HCT116 (cell line): ENCODE data around the gene INAFM1. TPM values are rescaled to one million over a fixed set of nuclear protein-coding genes. Genes with fewer than 3 reads are reported as not detected.

Experiments used
- ATAC-seq: fragments of 200-7000 bp; cut with Tn5 transposase; 2 replicates; pipeline ENCODE4 v1.9.1; 2020; ENCODE audit warnings: mild to moderate bottlenecking, moderate library complexity
- BruUV-seq: library from RNA; stranded (reverse); fragments of 400-500 nt; replicated peaks from 2 replicates; lab custom pipeline; 2021; lab: Mats Ljungman, UMichigan
- CTCF ChIA-PET: fragments of 300-600 bp; sonication (Branson Sonifier 250); formaldehyde crosslinking; loops from one replicate; lab custom pipeline; 2021; ENCODE audit warnings: antibody characterized with exemption; lab: Charles Lee
- POLR2A ChIA-PET: fragments of 300-600, 350-600 bp; sonication (Branson Sonifier 250); formaldehyde crosslinking; loops from one replicate; lab custom pipeline; 2021; ENCODE audit warnings: antibody characterized with exemption; lab: Charles Lee
- RAD21 ChIA-PET, 2 experiments: fragments of 300-600 bp; sonication (Branson Sonifier 250); formaldehyde crosslinking; loops; one replicate each; lab custom pipeline; 2023; ENCODE audit warnings: low total read pairs in 2 of 2; ENCODE audit not compliant: uncharacterized antibody in 2 of 2, unreplicated experiment in 2 of 2, low non-redundant PET in 1 of 2; lab: Charles Lee
- DNase-seq: peaks from one replicate; pipeline ENCODE4 v3.0.0-alpha.2; 2010; ENCODE audit warnings: low read depth, low spot score
- H2AFZ ChIP-seq: fragments of 200-600 bp; shearing (Covaris generic), sonication (generic); 2 replicates; pipeline ENCODE4 v1.6.1; 2017; ENCODE audit warnings: low read depth, mixed run types, mixed read lengths, antibody characterized with exemption, low read length; ENCODE audit not compliant: poor library complexity, severe bottlenecking
- H3K27ac ChIP-seq: 2 replicates; pipeline ENCODE4 v1.5.1; 2012; ENCODE audit warnings: low read depth, low read length
- H3K27me3 ChIP-seq: fragments of 200-600 bp; sonication (generic); 2 replicates; pipeline ENCODE4 v1.6.1; 2016; ENCODE audit warnings: mixed run types, low read length, mixed read lengths; ENCODE audit not compliant: insufficient read depth
- H3K36me3 ChIP-seq, 2 experiments: fragments of 200-500 bp in 1 of 2; fragments of 200-600 bp in 1 of 2; sonication (Bioruptor generic) in 1 of 2; sonication (generic) in 1 of 2; 2 replicates each; pipeline versions ENCODE4 v1.5.1 to v1.6.1; 2014 to 2016; ENCODE audit warnings: low read length in 2 of 2, inconsistent platforms in 1 of 2, mixed read lengths in 1 of 2, mixed run types in 1 of 2; ENCODE audit not compliant: insufficient read depth in 2 of 2, control insufficient read depth in 1 of 2
- H3K4me1 ChIP-seq, 2 experiments: fragments of 200-600 bp in 1 of 2; sonication (generic) in 1 of 2; 2 replicates each; pipeline versions ENCODE4 v1.5.1 to v1.6.1; 2012 to 2017; ENCODE audit warnings: low read length in 2 of 2, inconsistent platforms in 1 of 2, mild to moderate bottlenecking in 1 of 2, mixed read lengths in 1 of 2, mixed run types in 1 of 2, moderate library complexity in 1 of 2; ENCODE audit not compliant: insufficient read depth in 2 of 2, control insufficient read depth in 1 of 2
- H3K4me2 ChIP-seq: fragments of 200-600 bp; sonication (generic); 2 replicates; pipeline ENCODE4 v1.6.1; 2017; ENCODE audit warnings: mixed run types, low read length, mixed read lengths
- H3K4me3 ChIP-seq, 2 experiments: fragments of 200-600 bp in 1 of 2; sonication (generic) in 1 of 2; replicated peaks in 1 of 2; 2 replicates each; pipeline ENCODE4 v1.5.1; 2011 to 2016; ENCODE audit warnings: low read length in 2 of 2, control low read depth in 1 of 2, low read depth in 1 of 2, mild to moderate bottlenecking in 1 of 2, mixed read lengths in 1 of 2, mixed run types in 1 of 2
- H3K79me2 ChIP-seq: fragments of 200-600 bp; sonication (generic); 2 replicates; pipeline ENCODE4 v1.6.1; 2017; ENCODE audit warnings: mild to moderate bottlenecking, mixed run types, low read length, moderate library complexity, mixed read lengths; ENCODE audit not compliant: insufficient read depth
- H3K9ac ChIP-seq: fragments of 200-600 bp; sonication (generic); 2 replicates; pipeline ENCODE4 v1.6.1; 2016; ENCODE audit warnings: low read length, mixed read lengths
- H3K9me2 ChIP-seq: fragments of 200-600 bp; sonication (generic), shearing (Covaris generic); 2 replicates; pipeline ENCODE4 v1.6.1; 2017; ENCODE audit warnings: mixed run types, mild to moderate bottlenecking, moderate library complexity; ENCODE audit not compliant: insufficient read depth
- H3K9me3 ChIP-seq, 2 experiments: fragments of 200-500 bp in 1 of 2; fragments of 200-600 bp in 1 of 2; sonication (Bioruptor generic) in 1 of 2; sonication (generic) in 1 of 2; 2 replicates each; pipeline ENCODE4 v1.6.1; 2014 to 2017; ENCODE audit warnings: low read length in 2 of 2, mixed read lengths in 2 of 2, inconsistent platforms in 1 of 2, low read depth in 1 of 2, mild to moderate bottlenecking in 1 of 2, mixed run types in 1 of 2, moderate library complexity in 1 of 2; ENCODE audit not compliant: control insufficient read depth in 1 of 2, insufficient read depth in 1 of 2
- H4K20me1 ChIP-seq: fragments of 200-600 bp; sonication (generic), shearing (Covaris generic); 2 replicates; pipeline ENCODE4 v1.6.1; 2017; ENCODE audit warnings: mixed run types, mild to moderate bottlenecking, moderate library complexity; ENCODE audit not compliant: insufficient read depth
- CBX3 ChIP-seq: IDR thresholded peaks from 2 replicates; pipeline ENCODE4 v1.6.1; 2012; ENCODE audit warnings: low read depth
- CEBPB ChIP-seq: IDR thresholded peaks from 2 replicates; pipeline ENCODE4 v1.6.1; 2012; ENCODE audit warnings: low read depth
- EGR1 ChIP-seq: IDR thresholded peaks from 2 replicates; pipeline ENCODE4 v1.6.1; 2012; ENCODE audit warnings: low read depth
- ELF1 ChIP-seq: IDR thresholded peaks from 2 replicates; pipeline ENCODE4 v1.6.1; 2012; ENCODE audit warnings: low read depth, borderline replicate concordance
- EZH2 ChIP-seq: fragments of 200-600 bp; sonication (generic); IDR thresholded peaks from 2 replicates; pipeline ENCODE4 v1.6.1; 2017; ENCODE audit warnings: antibody characterized with exemption, mixed run types
- FOSL1 ChIP-seq: IDR thresholded peaks from 2 replicates; pipeline ENCODE4 v1.6.1; 2012; ENCODE audit warnings: low read depth
- JUND ChIP-seq: IDR thresholded peaks from 2 replicates; pipeline ENCODE4 v1.6.1; 2012
- POLR2A ChIP-seq: IDR thresholded peaks from 2 replicates; pipeline ENCODE4 v1.7.0; 2011; ENCODE audit warnings: borderline replicate concordance; ENCODE audit not compliant: insufficient read depth, insufficient read length; ENCODE audit errors: extremely low read depth
- POLR2AphosphoS5 ChIP-seq: IDR thresholded peaks from 2 replicates; pipeline ENCODE4 v1.6.1; 2011; ENCODE audit warnings: mild to moderate bottlenecking, low read depth, low read length, moderate library complexity
- SIN3A ChIP-seq: IDR thresholded peaks from 2 replicates; pipeline ENCODE4 v1.6.1; 2012; ENCODE audit warnings: low read depth
- SP1 ChIP-seq: IDR thresholded peaks from 2 replicates; pipeline ENCODE4 v1.6.1; 2012; ENCODE audit warnings: low read depth
- SRF ChIP-seq: IDR thresholded peaks from 2 replicates; pipeline ENCODE4 v1.6.1; 2012; ENCODE audit warnings: low read depth
- TCF7L2 ChIP-seq: IDR thresholded peaks from 2 replicates; pipeline ENCODE4 v1.7.0; 2011; ENCODE audit warnings: borderline replicate concordance, inconsistent platforms; ENCODE audit not compliant: insufficient read depth, insufficient read length; ENCODE audit errors: extremely low read depth
- ZFX ChIP-seq: fragments of 450-650 bp; IDR thresholded peaks from 2 replicates; pipeline ENCODE4 v1.6.1; 2017
- ZNF274 ChIP-seq: fragments of 200-500 bp; sonication (Bioruptor generic); IDR thresholded peaks from 2 replicates; pipeline ENCODE4 v1.6.1; 2014; ENCODE audit warnings: mild to moderate bottlenecking, low read depth, low read length, inconsistent platforms
- intact Hi-C: fragments of 100-400 bp; cut with micrococcal nuclease; formaldehyde crosslinking; loops from 2 replicates; pipeline ENCODE4 v1.10.0; 2022
- total RNA-seq: library from RNA; stranded (reverse); gene quantifications from one replicate; pipeline ENCODE4 v1.2.1, GENCODE V29; 2021; ENCODE audit not compliant: unreplicated experiment
- TF ChIP-seq, protein P1 (sequence below): IDR thresholded peaks from 2 replicates; pipeline ENCODE4 v1.6.1; 2012
- TF ChIP-seq, protein P2 (sequence below): IDR thresholded peaks from 2 replicates; pipeline ENCODE4 v1.6.1; 2011; ENCODE audit warnings: mild to moderate bottlenecking, low read length, moderate library complexity; ENCODE audit not compliant: insufficient replicate concordance; ENCODE audit errors: extremely low read depth
- TF ChIP-seq, protein P3 (sequence below): IDR thresholded peaks from 2 replicates; pipeline ENCODE4 v1.6.1; 2012
- TF ChIP-seq, protein P4 (sequence below), 3 experiments: fragments of 200-600 bp in 1 of 3; sonication (generic) in 1 of 3; IDR thresholded peaks in 2 of 3; conservative IDR thresholded peaks in 1 of 3; 2 replicates each; pipeline ENCODE4 v1.5.1; 2012 to 2017; ENCODE audit warnings: low read depth in 2 of 3, low read length in 2 of 3, antibody characterized with exemption in 1 of 3, borderline replicate concordance in 1 of 3, control low read depth in 1 of 3, mild to moderate bottlenecking in 1 of 3, mixed read lengths in 1 of 3, mixed run types in 1 of 3, moderate library complexity in 1 of 3; ENCODE audit not compliant: insufficient read depth in 1 of 3
- TF ChIP-seq, protein P5 (sequence below): IDR thresholded peaks from 2 replicates; pipeline ENCODE4 v1.6.1; 2012; ENCODE audit warnings: low read depth

INAFM1 gene
- total RNA-seq, 1 experiment from 2014 or later, result 22.9 TPM

DNA sequence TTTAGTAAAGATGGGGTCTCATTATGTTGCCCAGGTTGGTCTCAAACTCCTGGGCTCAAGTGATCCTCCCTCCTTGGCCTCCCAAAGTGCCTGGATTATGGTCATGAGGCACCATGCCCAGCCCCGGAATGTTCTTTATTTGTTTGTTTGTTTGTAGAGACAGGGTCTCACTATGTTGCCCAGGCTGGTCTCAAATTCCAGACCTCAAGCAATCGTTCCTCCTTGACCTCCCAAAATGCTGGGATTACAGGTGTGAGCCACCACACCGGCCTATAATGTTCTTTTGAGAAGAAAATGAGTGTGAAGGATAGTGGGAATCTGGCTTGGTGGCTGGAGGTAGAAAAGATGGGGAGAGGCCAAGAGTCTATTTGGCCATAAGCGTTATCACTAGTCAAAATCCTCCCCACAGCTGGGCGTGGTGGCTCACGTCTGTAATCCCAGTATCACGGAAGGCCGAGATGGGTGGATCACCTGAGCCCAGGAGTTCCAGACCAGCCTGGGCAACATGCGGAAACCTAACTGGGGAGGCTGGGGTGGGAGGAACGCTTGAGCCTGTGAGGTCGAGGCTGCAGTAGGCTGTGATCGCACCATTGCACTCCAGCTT, 38.5 kb upstream of the INAFM1 start:
- H3K79me2 ChIP-seq, result no peaks in the 10 kb centered on the region
- H3K9me2 ChIP-seq, result no peaks in the 10 kb centered on the region
- intact Hi-C loops, result no loop called here
- H3K27me3 ChIP-seq, result no peaks in the 10 kb centered on the region
- H4K20me1 ChIP-seq, result no peaks in the 10 kb centered on the region
- RAD21 ChIA-PET, result interaction anchor here in 1 of 2 experiments (0.7 kb wide), 2 partner anchors 26 to 192 kb away, joined by 4 to 6 read pairs; no protein-coding TSS in a partner anchor
- H3K9me3 ChIP-seq, result no peaks in the 10 kb centered on the region
- peaks cover 24 to 31% of the 10 kb centered on the region in 2 experiments for H3K4me1 ChIP-seq
- no peak overlapping the region for H3K4me3 ChIP-seq
- POLR2A ChIA-PET, result no interaction called here
- H3K4me2 ChIP-seq, result no peak overlapping the region
- no peaks in the 10 kb centered on the region for H3K36me3 ChIP-seq
- no peak overlapping the region for H3K9ac ChIP-seq
- DNase-seq, result no peak
- H2AFZ ChIP-seq, result no peak overlapping the region
- no peak for ATAC-seq
- BruUV-seq, result no TSS peak
- H3K27ac ChIP-seq, result no peak overlapping the region; the same call in 1 of the 2 replicates
- TF ChIP-seq EGR1 (no peak), FOSL1 (no peak), POLR2AphosphoS5 (no peak), ZFX (no peak), EZH2 (no peak), CBX3 (no peak), ELF1 (no peak), CEBPB (no peak), TCF7L2 (no peak), ZNF274 (no peak), JUND (no peak), SP1 (no peak), POLR2A (no peak), SRF (no peak), SIN3A (no peak)
- TF ChIP-seq, protein P1, sequence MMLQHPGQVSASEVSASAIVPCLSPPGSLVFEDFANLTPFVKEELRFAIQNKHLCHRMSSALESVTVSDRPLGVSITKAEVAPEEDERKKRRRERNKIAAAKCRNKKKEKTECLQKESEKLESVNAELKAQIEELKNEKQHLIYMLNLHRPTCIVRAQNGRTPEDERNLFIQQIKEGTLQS, result no peak
- TF ChIP-seq, protein P2, sequence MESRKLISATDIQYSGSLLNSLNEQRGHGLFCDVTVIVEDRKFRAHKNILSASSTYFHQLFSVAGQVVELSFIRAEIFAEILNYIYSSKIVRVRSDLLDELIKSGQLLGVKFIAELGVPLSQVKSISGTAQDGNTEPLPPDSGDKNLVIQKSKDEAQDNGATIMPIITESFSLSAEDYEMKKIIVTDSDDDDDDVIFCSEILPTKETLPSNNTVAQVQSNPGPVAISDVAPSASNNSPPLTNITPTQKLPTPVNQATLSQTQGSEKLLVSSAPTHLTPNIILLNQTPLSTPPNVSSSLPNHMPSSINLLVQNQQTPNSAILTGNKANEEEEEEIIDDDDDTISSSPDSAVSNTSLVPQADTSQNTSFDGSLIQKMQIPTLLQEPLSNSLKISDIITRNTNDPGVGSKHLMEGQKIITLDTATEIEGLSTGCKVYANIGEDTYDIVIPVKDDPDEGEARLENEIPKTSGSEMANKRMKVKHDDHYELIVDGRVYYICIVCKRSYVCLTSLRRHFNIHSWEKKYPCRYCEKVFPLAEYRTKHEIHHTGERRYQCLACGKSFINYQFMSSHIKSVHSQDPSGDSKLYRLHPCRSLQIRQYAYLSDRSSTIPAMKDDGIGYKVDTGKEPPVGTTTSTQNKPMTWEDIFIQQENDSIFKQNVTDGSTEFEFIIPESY, result no peak
- TF ChIP-seq, protein P3, sequence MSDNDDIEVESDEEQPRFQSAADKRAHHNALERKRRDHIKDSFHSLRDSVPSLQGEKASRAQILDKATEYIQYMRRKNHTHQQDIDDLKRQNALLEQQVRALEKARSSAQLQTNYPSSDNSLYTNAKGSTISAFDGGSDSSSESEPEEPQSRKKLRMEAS, result no peak
- TF ChIP-seq, protein P4, sequence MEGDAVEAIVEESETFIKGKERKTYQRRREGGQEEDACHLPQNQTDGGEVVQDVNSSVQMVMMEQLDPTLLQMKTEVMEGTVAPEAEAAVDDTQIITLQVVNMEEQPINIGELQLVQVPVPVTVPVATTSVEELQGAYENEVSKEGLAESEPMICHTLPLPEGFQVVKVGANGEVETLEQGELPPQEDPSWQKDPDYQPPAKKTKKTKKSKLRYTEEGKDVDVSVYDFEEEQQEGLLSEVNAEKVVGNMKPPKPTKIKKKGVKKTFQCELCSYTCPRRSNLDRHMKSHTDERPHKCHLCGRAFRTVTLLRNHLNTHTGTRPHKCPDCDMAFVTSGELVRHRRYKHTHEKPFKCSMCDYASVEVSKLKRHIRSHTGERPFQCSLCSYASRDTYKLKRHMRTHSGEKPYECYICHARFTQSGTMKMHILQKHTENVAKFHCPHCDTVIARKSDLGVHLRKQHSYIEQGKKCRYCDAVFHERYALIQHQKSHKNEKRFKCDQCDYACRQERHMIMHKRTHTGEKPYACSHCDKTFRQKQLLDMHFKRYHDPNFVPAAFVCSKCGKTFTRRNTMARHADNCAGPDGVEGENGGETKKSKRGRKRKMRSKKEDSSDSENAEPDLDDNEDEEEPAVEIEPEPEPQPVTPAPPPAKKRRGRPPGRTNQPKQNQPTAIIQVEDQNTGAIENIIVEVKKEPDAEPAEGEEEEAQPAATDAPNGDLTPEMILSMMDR (IDR thresholded peaks at IDR 0.05 in 2 of 3, conservative IDR thresholded peaks at IDR 0.05 in 1 of 3; ENCODE audit: borderline replicate concordance in 1 of 3, insufficient read depth in 1 of 3, low read depth in 2 of 3, low read length in 2 of 3), result no peak
- TF ChIP-seq, protein P5, sequence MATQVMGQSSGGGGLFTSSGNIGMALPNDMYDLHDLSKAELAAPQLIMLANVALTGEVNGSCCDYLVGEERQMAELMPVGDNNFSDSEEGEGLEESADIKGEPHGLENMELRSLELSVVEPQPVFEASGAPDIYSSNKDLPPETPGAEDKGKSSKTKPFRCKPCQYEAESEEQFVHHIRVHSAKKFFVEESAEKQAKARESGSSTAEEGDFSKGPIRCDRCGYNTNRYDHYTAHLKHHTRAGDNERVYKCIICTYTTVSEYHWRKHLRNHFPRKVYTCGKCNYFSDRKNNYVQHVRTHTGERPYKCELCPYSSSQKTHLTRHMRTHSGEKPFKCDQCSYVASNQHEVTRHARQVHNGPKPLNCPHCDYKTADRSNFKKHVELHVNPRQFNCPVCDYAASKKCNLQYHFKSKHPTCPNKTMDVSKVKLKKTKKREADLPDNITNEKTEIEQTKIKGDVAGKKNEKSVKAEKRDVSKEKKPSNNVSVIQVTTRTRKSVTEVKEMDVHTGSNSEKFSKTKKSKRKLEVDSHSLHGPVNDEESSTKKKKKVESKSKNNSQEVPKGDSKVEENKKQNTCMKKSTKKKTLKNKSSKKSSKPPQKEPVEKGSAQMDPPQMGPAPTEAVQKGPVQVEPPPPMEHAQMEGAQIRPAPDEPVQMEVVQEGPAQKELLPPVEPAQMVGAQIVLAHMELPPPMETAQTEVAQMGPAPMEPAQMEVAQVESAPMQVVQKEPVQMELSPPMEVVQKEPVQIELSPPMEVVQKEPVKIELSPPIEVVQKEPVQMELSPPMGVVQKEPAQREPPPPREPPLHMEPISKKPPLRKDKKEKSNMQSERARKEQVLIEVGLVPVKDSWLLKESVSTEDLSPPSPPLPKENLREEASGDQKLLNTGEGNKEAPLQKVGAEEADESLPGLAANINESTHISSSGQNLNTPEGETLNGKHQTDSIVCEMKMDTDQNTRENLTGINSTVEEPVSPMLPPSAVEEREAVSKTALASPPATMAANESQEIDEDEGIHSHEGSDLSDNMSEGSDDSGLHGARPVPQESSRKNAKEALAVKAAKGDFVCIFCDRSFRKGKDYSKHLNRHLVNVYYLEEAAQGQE, result no peak
- CTCF ChIA-PET, result no interaction called here
